HG02798 (cell line): ENCODE data around the gene HADH.

ENCODE experiments used
- ATAC-seq: cut with Tn5 transposase; IDR thresholded peaks from one replicate; pipeline ENCODE4 v1.9.1; 2021; ENCODE audit warnings: mild to moderate bottlenecking; ENCODE audit not compliant: unreplicated experiment, poor library complexity

HADH gene

DNA sequence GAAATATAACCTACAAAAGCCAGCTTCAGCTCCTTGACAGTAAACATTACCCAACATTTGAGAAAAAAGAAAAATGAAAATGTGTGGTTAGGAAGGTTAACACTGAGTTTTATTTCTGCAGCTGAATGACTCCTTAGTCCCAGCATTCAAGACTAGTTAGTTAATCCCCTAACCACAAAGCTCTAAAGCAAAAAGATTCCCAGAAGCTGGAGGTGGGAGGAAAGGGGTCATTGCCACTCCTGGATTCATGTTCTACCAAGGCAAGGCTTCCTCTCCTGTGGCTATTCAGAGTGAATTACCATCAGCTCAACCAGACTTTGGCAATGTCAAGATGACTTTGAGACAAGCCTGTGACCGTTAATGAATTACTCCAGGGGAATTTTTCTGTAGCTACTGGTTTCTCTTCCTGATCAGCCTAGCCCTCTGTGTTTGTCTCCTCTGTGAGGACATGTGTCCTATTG is 63.6 kb downstream of the HADH start:
- peak; percentile 91 for ATAC-seq

DNA sequence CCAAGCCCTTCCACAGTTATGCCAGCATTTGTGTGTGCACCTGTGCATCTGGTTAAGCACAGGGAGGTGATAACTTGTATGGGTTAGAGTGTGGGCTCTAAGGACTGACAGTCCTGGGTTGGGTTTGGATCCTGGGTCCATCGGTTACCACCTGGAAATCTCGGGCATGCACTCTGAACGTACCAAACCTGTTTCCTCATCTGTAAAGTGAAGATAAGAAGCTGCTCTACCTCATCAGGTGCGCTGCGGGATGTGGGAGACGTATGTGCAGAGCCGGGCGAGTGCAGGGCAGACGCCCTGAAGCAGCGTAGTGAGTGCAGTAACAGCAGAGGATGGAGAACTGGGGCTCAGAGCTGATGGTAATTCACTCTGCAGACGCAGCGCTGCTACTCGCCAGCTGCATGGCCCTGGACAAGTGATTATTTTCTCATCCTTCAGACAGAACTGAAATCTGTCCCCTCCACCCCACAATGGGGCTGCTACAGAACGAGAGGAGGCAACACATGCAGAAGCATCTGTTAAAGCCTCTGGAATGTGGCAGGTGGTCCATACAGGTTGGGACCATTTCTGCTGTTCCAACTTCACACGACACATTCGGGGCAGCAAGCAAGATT is 64.4 kb downstream of the HADH start:
- no peak for ATAC-seq

- ATAC-seq: no peak
These were observed 66.1 kb downstream of the HADH start for GRCh38 chr4:108055787-108056186.

DNA sequence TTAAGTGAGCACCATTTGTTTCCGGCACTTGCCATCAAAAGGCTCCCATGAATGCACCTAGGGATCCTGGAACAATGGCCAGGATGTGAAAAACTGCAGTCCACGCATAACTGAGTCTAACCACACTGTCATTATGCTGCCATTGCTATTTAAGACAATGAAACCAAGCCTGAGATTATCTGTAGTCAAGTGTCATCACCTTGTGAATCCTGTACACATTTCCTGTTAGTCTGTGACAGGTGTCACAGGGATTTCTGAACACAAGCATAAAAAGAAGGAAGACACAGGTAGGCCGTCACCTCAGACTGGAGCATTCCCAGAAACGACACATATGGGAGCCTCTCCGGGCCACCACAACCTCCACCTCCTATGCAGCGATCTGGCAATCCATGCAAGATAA is 66.7 kb downstream of the HADH start:
- ATAC-seq: no peak

- no peak for ATAC-seq
These were observed 69.2 kb downstream of the HADH start for GRCh38 chr4:108058685-108059440.

DNA sequence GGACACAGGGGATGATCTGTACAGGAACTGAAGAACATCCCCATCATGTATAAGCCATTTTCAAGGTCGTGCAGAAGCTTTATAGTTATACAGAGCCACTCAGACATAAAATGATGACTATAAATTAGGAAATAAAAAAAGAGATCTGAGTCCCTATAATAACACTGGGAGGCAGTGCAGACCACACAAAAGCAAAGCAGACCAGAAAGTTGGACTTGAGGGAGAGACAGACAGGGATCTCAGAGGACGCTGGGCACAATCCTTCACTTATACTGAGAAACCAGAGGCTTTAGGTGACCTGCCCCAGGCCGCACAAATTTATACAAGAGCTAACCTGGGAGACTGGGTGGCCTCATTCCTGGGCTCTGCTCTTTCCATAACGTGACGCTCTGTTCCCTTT is 70.5 kb downstream of the HADH start:
- ATAC-seq: no peak

GRCh38 chr4:108060686-108061321 is 71.1 kb downstream of the HADH start:
- ATAC-seq: no peak

DNA sequence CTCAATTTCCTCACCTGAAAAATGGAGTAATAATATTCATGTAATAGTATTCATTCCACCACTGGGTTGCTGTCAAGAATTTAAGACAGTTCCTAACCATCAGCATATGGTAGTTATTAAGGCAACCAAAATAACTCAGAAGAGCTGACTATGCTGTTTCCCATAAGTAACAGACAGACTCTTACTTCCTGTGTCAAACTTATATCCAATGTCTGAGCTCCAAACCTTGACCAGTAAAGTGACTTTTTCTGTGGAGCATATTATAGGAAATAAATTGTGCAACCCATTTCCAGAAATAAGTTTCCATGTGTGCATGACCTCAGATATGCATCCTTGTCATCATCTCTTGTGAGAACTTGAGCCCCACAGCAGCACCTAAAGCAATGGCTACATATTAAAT is 78.8 kb downstream of the HADH start:
- no peak for ATAC-seq

- ATAC-seq: no peak
These were observed 81.1 kb downstream of the HADH start for GRCh38 chr4:108070775-108071174.

DNA sequence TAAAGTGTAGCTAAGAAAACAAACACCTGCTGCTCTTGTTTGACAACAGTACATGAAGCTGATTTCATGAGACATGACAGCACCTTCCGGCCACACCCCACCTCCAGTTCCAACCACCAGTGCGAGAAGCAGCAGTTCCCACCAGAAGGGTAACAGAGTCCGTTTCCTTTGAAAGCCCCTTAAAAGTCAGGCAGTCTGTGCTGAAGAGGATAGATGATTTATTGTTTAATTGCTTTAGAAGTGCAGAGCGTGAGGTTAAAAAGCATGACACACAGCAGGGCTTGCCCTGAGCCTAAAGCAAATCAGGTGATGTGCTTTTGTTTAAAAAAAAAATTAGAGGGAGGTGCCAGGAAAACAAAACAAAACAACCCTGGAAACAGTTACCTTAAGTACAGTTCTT is 82.6 kb downstream of the HADH start:
- no peak for ATAC-seq

DNA sequence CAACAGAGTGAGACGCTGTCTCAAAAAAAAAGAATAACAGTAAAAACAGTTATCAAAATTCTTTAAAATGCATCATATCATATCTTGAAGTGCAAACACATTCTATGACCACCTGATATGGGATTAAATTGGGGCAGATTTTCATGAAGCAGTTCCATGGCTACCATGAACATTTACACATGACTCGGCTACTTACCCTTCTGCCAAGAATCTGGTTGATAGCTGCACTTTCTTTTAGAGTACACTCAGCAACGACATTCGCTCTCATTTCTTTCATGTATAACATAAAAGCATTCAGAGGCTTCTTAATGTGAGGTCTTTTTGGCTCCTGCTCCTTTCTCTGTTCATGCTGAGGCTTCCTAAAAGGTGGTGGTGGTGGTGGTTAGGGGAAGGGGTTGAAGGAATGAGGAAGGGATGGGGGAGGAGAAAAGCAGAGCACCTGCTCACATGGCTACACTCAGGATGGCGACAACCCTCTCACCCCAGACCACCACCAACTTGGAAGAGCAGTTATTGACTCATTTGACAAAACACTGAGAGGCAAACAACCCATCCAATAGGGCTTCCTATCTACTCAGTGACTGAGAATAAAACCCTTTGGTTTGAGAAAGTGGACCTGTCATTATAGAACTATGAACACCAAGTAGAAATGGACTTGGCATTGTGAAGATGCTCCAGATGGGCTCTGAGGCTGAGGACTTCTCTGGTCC is 88.5 kb downstream of the HADH start:
- ATAC-seq: no peak

DNA sequence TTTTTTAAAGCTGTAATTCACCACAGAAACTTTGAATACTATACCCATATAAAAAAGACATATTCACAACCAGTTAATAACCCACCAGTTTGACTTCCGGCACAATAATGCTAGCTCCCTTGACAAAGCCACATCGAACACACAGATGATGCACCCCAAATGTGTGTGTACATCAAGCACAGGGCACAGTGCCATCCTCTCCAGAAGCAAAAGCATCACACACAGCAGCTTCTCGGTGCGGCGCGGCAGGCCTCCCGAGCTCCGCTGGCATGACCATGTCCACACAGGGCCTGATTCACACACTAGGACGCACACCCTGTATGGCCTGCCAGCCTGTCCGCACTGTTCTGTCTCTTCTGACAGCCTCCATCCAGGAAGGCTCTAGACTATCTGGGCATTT is 91.1 kb downstream of the HADH start:
- no peak for ATAC-seq

GRCh38 chr4:108081256-108081655 is 91.6 kb downstream of the HADH start:
- ATAC-seq: no peak
